Stimulated activated CD8-positive, alpha-beta memory T cell treated with anti-CD3 and anti-CD28 coated beads, Interleukin-12 subunit alpha, Interleukin-12 subunit beta, amount 100 ng/mL, for 24 hours (primary cell): ENCODE measurements around the gene SUPT6H.
A peak's percentile ranks its signal among the peaks of the same experiment; 100 is the strongest.

Source experiments
- DNase-seq: peaks from one replicate; pipeline ENCODE4 v3.0.0-alpha.2; 2020; ENCODE audit errors: extremely low read depth

SUPT6H gene

DNA sequence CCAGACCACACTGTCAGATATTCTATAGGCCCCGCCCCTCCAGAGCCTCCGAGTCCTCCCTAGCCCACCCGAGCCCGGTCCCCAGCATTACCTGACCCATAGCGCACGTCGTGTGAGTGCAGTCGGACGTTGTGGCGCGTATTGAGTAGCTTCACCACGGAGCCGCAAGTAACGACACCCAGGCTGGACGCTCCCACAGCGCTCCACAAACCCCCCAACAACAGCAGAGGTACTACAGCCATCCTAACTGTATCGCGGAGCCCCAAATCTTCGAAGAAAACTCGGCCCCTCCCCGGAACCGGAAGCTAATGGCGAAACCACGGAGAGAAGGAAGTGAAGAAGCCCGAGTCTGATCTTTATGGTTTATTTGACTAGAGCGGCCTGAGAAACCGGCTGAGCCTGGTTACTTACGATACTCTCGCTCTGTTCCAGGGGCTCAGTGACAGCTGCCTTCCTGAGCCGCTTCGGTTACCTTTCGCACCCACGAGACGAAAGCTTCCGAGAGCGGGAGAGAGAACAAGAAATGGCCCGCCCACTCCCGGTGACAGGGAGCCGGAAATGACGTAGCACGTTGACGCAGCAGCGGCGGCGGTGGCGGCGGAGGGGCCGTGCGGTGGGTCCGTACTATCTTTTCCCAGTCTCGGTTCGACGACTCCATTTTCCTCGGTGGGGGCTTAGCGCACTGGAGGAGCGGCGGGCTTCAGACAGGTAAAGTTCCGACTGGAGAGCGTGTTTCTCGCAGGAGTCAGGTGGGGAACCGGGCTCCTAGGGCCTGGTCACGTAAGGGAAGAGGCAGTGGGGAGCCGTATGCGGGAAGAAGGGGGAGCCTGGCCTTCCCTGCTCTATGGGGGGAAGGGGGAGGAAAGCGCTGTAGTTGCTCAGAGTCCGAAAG lies at the start of gene SUPT6H, which contains the start of gene SDF2:
Gene SUPT6H (plus strand): TSS at position 571 of the 892 bp plus-strand sequence. CDS start 11,197 bp downstream, outside the sequence.
Gene SDF2 (minus strand): TSS at position 272 of the 892 bp plus-strand sequence. CDS start 30 bp downstream, at position 242.
- peak; percentile 89 for DNase-seq

GRCh38 chr17:28612531-28612930 lies 49.5 kb upstream of the SUPT6H start:
- DNase-seq, result no peak

DNA sequence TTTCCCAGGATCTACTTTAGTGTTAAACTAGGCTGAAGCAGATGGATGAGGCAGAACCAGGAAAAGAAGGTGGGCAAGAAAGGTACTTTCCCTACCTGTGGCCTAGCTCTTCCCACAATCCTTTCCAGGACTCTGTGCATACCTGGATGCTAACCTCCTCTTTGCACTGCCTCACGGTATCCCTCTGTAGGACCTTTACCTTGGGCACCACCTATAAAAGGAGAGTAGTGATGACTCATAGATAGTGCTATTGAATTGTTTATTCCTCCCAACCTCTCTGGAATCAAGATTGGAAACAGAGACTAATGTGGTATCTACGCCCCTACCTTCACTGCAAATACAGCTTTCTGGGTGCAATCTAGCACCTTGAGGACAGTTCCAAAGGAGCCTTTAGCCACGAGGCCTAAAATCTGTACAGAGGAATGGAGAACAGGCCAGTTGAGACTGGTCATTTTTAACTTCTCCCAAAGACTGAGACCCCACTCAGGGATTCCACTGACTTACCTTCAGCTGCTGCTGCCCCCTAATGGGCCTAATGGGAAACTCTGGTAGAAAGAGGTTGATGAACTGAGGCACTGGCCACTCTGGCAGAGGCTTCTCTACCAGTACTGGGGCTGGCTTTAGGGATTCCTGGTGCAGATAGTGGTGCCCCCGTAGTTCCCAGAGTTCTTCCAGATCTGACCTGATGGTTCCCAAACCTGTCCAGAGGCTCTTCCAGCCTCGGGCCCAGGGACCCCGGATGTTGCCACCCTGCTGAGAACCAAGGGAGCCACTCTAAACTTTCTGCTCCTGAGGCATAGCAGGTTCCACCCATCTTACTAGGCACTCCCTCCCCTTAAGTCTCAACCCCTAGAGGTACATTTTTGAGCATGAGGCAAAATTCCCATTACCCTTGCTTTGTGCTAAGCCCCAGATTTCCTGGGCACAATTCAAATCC lies 48.8 kb upstream of the SUPT6H start:
- DNase-seq, result no peak

GRCh38 chr17:28613931-28614381 lies 48.0 kb upstream of the SUPT6H start, which contains the start of gene RSKR:
Gene RSKR (minus strand): TSS chr17:28614185. CDS start chr17:28614161, 24 bp downstream.
- DNase-seq, result no peak

DNA sequence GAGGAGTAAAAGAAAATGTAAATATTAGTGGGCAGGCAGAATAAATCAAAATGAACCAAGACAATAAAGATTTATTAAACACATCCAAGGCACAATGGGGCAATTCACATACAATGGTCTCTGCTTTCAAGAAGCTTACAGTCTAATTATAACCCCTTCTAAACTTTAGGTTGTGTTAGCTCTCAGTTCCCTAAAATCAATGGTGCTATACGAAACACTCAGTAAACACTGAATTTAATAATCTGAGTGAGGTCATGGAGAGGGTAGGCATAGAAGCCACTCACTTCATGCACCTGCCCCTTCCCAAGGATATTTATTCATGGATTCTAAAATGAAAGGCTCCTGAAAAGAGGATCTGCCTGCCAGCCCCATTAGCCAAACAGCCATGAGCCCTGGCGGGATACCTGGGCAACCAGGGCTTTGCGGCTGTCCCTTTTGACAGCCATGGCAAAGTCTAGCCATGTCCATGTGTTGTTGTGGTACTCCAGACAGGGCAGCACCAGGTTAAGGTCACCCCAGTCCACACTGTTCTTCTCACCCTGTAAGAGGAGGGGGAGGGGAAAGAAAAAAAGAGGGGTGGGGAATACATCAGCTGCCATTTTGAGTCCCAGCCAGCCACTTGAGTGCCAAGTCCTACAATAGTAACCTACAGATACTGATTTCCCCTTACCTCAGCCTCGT lies 46.6 kb upstream of the SUPT6H start:
- DNase-seq, result no peak

GRCh38 chr17:28616281-28616680 lies 45.7 kb upstream of the SUPT6H start:
- DNase-seq, result no peak

- no peak for DNase-seq
Observed at GRCh38 chr17:28618464-28618863, 43.5 kb upstream of the SUPT6H start.

DNA sequence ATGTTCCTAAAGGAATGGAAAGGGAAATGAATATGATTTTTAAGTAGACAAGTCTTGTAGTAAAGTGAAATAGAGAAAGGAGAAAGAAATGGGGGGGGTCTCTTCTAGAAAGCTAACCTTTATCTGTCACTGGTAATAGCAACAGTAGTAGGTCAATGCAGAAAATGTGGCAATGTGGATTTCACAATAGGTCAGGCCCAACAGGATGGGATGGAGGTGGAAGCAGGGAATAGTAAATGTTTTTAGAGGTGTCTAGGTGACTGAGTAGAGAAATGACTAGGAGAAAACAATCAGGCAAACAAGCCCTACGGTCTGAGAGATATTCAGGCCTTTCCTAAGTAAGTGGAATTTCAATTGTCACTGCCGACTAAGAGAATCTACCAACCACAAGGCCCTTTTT lies 42.0 kb upstream of the SUPT6H start:
- no peak for DNase-seq

DNA sequence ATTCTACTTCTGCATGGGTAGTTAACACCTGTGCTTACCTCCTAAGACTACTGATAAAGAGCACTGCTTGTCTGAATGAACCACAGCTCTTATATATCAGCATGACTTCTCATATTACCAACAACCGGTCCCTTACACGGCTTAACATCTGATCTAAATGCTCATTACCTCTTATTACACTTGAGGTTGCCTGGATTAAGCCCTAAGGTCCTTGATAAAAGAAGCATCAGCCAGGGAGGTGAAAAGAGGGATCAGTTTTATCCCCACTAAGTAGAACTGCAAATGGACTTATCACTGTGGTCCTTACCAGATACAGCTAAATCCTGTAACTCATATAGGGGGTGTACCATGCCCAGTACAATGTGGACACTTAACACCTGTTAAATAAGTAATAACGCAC lies 39.8 kb upstream of the SUPT6H start:
- DNase-seq, result no peak

DNA sequence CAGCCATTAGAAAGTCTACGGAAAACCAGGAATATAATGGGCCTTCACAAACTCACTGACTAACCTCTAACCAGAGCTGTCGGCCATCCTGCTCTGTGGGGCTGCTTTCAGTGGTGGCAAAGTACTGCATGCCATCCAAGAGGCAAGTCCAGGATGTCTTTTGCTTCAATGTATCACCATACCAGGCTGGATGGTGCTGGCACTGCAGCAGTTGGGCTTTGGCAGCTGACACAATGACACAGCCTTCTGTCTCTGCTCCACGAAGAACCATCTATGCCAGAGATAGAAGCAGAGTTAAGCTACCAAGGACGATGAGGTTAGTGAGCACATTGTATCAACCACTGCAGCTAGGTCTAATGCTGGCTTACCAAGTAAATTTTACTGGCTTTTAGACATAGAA lies 38.3 kb upstream of the SUPT6H start:
- no peak for DNase-seq

- DNase-seq, result no peak
Observed at GRCh38 chr17:28624148-28624547, 37.9 kb upstream of the SUPT6H start.

DNA sequence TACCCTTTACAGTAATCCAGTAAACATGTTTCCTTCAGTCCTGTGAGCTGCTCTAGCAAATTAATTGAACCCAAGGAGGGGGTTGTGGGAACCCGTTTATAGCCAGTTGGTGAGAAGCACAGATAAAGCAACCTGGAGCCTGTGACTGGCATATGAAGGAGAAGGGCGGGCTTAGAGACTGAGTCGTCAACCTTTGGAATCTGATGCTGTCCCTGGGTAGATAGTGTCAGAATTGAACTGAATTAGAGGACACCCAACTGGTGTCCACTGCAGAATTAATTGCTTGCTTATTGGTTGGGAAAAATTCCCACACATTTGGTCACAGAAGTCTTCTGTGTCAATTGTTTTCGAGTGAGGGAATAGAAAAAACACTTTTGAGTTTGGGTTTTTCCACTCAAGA lies 35.2 kb upstream of the SUPT6H start:
- DNase-seq, result no peak

- DNase-seq, result no peak
Observed at GRCh38 chr17:28634206-28634865, 27.7 kb upstream of the SUPT6H start.

GRCh38 chr17:28635506-28635905 lies 26.5 kb upstream of the SUPT6H start:
- DNase-seq, result no peak

DNA sequence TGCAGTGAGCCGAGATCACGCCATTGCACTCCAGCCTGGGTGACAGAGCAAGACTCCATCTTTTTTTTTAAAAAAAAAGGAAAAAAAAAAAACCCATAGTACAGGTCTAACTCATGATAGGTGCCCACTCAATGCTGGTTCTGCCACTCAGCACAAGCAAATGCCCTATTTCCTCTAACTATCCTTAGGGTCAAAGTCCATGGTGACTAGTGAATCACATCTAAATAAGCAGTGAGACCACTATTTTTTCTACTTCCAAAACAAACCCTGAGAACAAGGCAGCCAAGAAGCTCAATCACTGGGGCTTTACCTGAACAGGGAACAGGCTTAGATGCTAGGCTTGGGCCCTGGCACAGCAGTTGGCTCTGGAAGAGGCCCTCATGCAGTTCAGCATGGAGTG lies 20.4 kb upstream of the SUPT6H start:
- no peak for DNase-seq

- DNase-seq, result no peak
Observed at GRCh38 chr17:28643983-28644786, 17.8 kb upstream of the SUPT6H start.

DNA sequence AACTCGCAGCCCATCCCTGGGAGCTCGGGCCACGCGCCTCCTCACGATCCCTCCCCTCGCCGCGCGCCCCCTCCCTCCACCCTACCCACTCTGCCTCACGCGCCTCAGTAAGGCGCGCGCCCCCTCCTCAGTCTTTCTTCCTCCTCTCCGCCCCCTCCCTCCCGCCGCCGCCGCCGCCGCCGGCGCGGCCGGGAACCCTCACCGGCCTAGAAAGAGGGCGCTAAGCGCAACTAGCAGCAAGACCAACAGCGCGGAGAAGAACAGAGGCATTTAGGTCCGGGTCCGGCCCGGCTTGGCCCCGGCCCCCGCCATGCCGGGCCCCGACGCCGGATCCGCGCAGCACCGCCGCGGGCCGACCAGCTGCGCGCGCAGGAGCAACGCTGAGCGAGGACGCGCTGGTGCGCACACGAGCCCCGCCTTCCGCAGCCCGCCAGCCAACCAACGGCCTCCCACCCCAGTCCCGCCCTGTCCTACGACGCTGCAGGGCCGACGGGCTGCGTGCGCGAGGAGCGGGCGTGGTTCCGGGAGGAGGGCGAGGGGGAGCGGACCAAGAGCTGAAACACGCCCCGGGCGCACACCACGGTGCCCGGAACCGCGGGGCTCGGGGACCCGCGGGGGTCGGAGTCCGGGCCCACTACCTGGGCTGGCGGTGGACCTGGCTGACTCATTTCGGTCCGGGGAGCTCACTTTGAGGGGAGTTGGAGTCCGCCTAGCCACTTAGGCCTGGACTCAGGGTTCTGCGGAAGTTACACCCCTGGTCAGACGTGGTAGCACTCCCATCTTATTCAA lies 17.0 kb upstream of the SUPT6H start, which contains the start of gene BLTP2:
Gene BLTP2 (minus strand): TSS at position 372 of the 789 bp plus-strand sequence. CDS start 102 bp downstream, at position 270.
- DNase-seq, result peak; percentile 91

DNA sequence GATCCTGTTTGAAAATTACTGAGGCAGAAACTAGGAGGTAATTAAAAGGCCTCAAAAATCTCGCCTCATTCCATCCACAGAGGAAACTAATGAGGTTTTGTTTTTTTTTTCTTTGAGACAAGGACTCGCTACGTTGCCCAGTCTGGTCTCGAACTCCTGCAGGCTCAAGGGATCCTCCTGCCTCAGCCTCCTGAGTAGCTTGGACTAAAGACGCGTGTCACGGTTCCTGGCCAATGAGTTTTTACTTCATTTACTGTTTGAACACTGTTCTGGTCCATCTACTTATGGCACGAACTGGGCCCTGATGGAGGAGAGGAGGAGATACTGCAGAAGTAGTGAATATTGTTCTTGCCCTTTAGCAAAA lies 16.4 kb upstream of the SUPT6H start:
- DNase-seq, result no peak

GRCh38 chr17:28646039-28646754 lies 15.8 kb upstream of the SUPT6H start:
- DNase-seq, result no peak
